ENCODE data around the gene ARFGEF3.
"Not testable (repeated sequence)": the region's sequence is repeated elsewhere in the genome, so short reads cannot be mapped to it uniquely, and the experiment has no call there.

ARFGEF3 gene

GRCh38 chr6:138204303-138204702 lies 42.6 kb downstream of the ARFGEF3 start:
- Histone ChIP-seq H3K36me3 (no peaks in the 10 kb centered on the region), H3K9ac (no peak overlapping the region), H3K9me3 (replicated peaks in 1 of 11) (peaks cover 0 to 6% (median 0%) of the 10 kb centered on the region in 11 experiments; a peak in 2 of 22 replicates), H3K27me3 (no peaks in the 10 kb centered on the region), H3K4me2 (no peak overlapping the region), H4K20me1 (no peaks in the 10 kb centered on the region), H3K27ac (no peak overlapping the region), H3K4me1 (no peaks in the 10 kb centered on the region), H3K4me3 (no peak overlapping the region)
- no peak for TF ChIP-seq Cebpa-rat (IDR thresholded peaks at IDR 0.05)

GRCh38 chr6:138204792-138205384 lies 43.1 kb downstream of the ARFGEF3 start:
- no peak overlapping the region for H3K4me2 ChIP-seq
- H3K27ac ChIP-seq, result no peak overlapping the region
- no peak overlapping the region for H3K9ac ChIP-seq
- no peaks in the 10 kb centered on the region for H4K20me1 ChIP-seq
- TF ChIP-seq Cebpa-rat (IDR thresholded peaks at IDR 0.05), result no peak
- no peak overlapping the region for H3K4me3 ChIP-seq
- no peaks in the 10 kb centered on the region for H3K27me3 ChIP-seq
- H3K36me3 ChIP-seq, result no peaks in the 10 kb centered on the region
- peaks cover 0 to 4% (median 0%) of the 10 kb centered on the region in 11 experiments; a peak in 2 of 22 replicates for H3K9me3 ChIP-seq (replicated peaks in 1 of 11)
- H3K4me1 ChIP-seq, result no peaks in the 10 kb centered on the region

- H3K27ac ChIP-seq, result no peak overlapping the region
- no peaks in the 10 kb centered on the region for H4K20me1 ChIP-seq
- no peaks in the 10 kb centered on the region for H3K36me3 ChIP-seq
- H3K9me3 ChIP-seq (replicated peaks in 1 of 11), result no peaks in the 10 kb centered on the region; a peak in 1 of 22 replicates
- no peaks in the 10 kb centered on the region for H3K27me3 ChIP-seq
- no peak overlapping the region for H3K4me2 ChIP-seq
- no peak overlapping the region for H3K9ac ChIP-seq
- TF ChIP-seq Cebpa-rat (IDR thresholded peaks at IDR 0.05), result no peak
- H3K4me3 ChIP-seq, result no peak overlapping the region
- no peaks in the 10 kb centered on the region for H3K4me1 ChIP-seq
Measured at GRCh38 chr6:138205437-138206094, 43.8 kb downstream of the ARFGEF3 start.

- Histone ChIP-seq H3K9me3 (replicated peaks in 1 of 11) (no peaks in the 10 kb centered on the region), H3K4me3 (no peak overlapping the region), H3K27ac (no peak overlapping the region), H4K20me1 (no peaks in the 10 kb centered on the region), H3K4me1 (no peaks in the 10 kb centered on the region), H3K36me3 (no peaks in the 10 kb centered on the region), H3K9ac (no peak overlapping the region), H3K4me2 (no peak overlapping the region), H3K27me3 (no peaks in the 10 kb centered on the region)
- no peak for TF ChIP-seq Cebpa-rat (IDR thresholded peaks at IDR 0.05)
Measured at GRCh38 chr6:138206862-138207261, 45.1 kb downstream of the ARFGEF3 start.

- Histone ChIP-seq H3K9me3 (replicated peaks in 1 of 11) (no peaks in the 10 kb centered on the region), H4K20me1 (no peaks in the 10 kb centered on the region), H3K4me2 (no peak overlapping the region), H3K9ac (no peak overlapping the region), H3K4me1 (no peaks in the 10 kb centered on the region), H3K36me3 (no peaks in the 10 kb centered on the region), H3K27ac (no peak overlapping the region), H3K27me3 (no peaks in the 10 kb centered on the region), H3K4me3 (no peak overlapping the region)
- no peak for TF ChIP-seq Cebpa-rat (IDR thresholded peaks at IDR 0.05)
Measured at GRCh38 chr6:138211048-138211581, 49.4 kb downstream of the ARFGEF3 start.

- H3K27ac ChIP-seq, result no peak overlapping the region
- no peaks in the 10 kb centered on the region for H3K4me1 ChIP-seq
- no peaks in the 10 kb centered on the region for H3K9me3 ChIP-seq (replicated peaks in 1 of 11)
- H3K27me3 ChIP-seq, result no peaks in the 10 kb centered on the region
- H3K4me3 ChIP-seq, result no peak overlapping the region
- no peak for TF ChIP-seq Cebpa-rat (IDR thresholded peaks at IDR 0.05)
- no peaks in the 10 kb centered on the region for H3K36me3 ChIP-seq
- no peak overlapping the region for H3K9ac ChIP-seq
- no peaks in the 10 kb centered on the region for H4K20me1 ChIP-seq
- H3K4me2 ChIP-seq, result no peak overlapping the region
Measured at GRCh38 chr6:138211601-138212000, 49.9 kb downstream of the ARFGEF3 start.

GRCh38 chr6:138212530-138212929 lies 50.8 kb downstream of the ARFGEF3 start:
- not testable (repeated sequence) for H3K36me3 ChIP-seq; H3K4me2 ChIP-seq; H3K9ac ChIP-seq; H3K4me1 ChIP-seq; H3K9me3 ChIP-seq (replicated peaks in 1 of 11); H3K27me3 ChIP-seq; H3K27ac ChIP-seq; H4K20me1 ChIP-seq; H3K4me3 ChIP-seq

- H3K36me3 ChIP-seq, result no peaks in the 10 kb centered on the region
Measured at GRCh38 chr6:138215093-138215782, 53.5 kb downstream of the ARFGEF3 start.

GRCh38 chr6:138218449-138218848 lies 56.7 kb downstream of the ARFGEF3 start, which contains the start of gene PBOV1:
PBOV1 (minus strand) TSS chr6:138218491; CDS start chr6:138218395, 96 bp downstream.
- no peaks in the 10 kb centered on the region for H4K20me1 ChIP-seq
- H3K4me1 ChIP-seq, result no peaks in the 10 kb centered on the region
- H3K9me3 ChIP-seq (replicated peaks in 1 of 11), result no peaks in the 10 kb centered on the region
- H3K36me3 ChIP-seq, result no peaks in the 10 kb centered on the region
- TF ChIP-seq Cebpa-rat (IDR thresholded peaks at IDR 0.05), result no peak
- no peaks in the 10 kb centered on the region for H3K27me3 ChIP-seq
- H3K4me2 ChIP-seq, result no peak within 1 kb of the TSS
- no peak within 1 kb of the TSS for H3K9ac ChIP-seq
- no peak within 1 kb of the TSS for H3K27ac ChIP-seq
- no peak within 1 kb of the TSS for H3K4me3 ChIP-seq

More at GRCh38 chr6:138215093-138215782, 53.5 kb downstream of the ARFGEF3 start:
- H3K27ac ChIP-seq, result no peak overlapping the region
- no peaks in the 10 kb centered on the region for H4K20me1 ChIP-seq
- H3K4me3 ChIP-seq, result no peak overlapping the region
- no peaks in the 10 kb centered on the region for H3K27me3 ChIP-seq
- no peak overlapping the region for H3K4me2 ChIP-seq
- no peak for TF ChIP-seq Cebpa-rat (IDR thresholded peaks at IDR 0.05)
- H3K9ac ChIP-seq, result no peak overlapping the region
- no peaks in the 10 kb centered on the region for H3K9me3 ChIP-seq (replicated peaks in 1 of 11)
- no peaks in the 10 kb centered on the region for H3K4me1 ChIP-seq

Data from BLaER1 treated with 17β-estradiol and CSF1 and Interleukin-3, amounts not matched to agents 10 nM and 100 nM (cell line).